K562 (cell line): Measurements from ENCODE around the gene FAM50B. TPM values are rescaled to one million over a fixed set of nuclear protein-coding genes. Genes with fewer than 3 reads are reported as not detected.

ENCODE experiments used
- ATAC-seq: fragments of 200-7000 bp; cut with Tn5 transposase; 3 replicates; pipeline ENCODE4 v1.9.1; 2020; ENCODE audit warnings: moderate library complexity
- BruUV-seq: library from RNA; stranded (reverse); fragments of 400-500 nt; replicated peaks from 2 replicates; lab custom pipeline; 2021; lab: Mats Ljungman, UMichigan
- CTCF ChIA-PET: fragments of 300-600 bp; formaldehyde crosslinking; extraction: SDS; loops from one replicate; lab custom pipeline; 2021; ENCODE audit warnings: low intra/inter-chr PET ratio; lab: Yijun Ruan, JAX
- POLR2A ChIA-PET: fragments of 300-600, 350-650 bp; sonication (Branson Sonifier 250); formaldehyde crosslinking; extraction: SDS; loops from one replicate; lab custom pipeline; 2021; ENCODE audit warnings: antibody characterized with exemption, inconsistent platforms; lab: Yijun Ruan, JAX
- DNase-seq, 4 experiments: peaks; one replicate each; pipeline versions ENCODE4 v3.0.0 to v3.0.0-alpha.2; 2011 to 2018; ENCODE audit warnings: low spot score in 3 of 4, mixed read lengths in 3 of 4; ENCODE audit errors: extremely low read depth in 1 of 4
- FAIRE-seq: peaks from 2 replicates; lab custom pipeline; 2011; peaks lifted over from hg19 to GRCh38; lab: Jason Lieb, UNC
- H2AFZ ChIP-seq: 2 replicates; pipeline ENCODE4 v1.6.0; 2011; ENCODE audit warnings: low read depth, low read length, control low read depth, inconsistent platforms
- H3K27ac ChIP-seq: fragments of 200-600 bp; 3 replicates; pipeline ENCODE4 v1.8.0; 2011; ENCODE audit warnings: low read depth, mild to moderate bottlenecking, control low read depth, inconsistent platforms, low read length, moderate library complexity, mixed read lengths; ENCODE audit errors: extremely low read depth
- H3K27me3 ChIP-seq, 2 experiments: fragments of 300-600 bp in 1 of 2; 2 replicates in 1 of 2; 3 replicates in 1 of 2; pipeline versions ENCODE4 v1.6.0 to v1.8.0; 2011; ENCODE audit warnings: inconsistent platforms in 2 of 2, low read length in 2 of 2, mild to moderate bottlenecking in 1 of 2, mixed read lengths in 1 of 2, moderate library complexity in 1 of 2; ENCODE audit not compliant: control insufficient read depth in 2 of 2, insufficient read depth in 2 of 2
- H3K36me3 ChIP-seq: fragments of 300-600 bp; 3 replicates; pipeline ENCODE4 v1.8.0; 2011; ENCODE audit warnings: mild to moderate bottlenecking, low read length, inconsistent platforms; ENCODE audit not compliant: control insufficient read depth, insufficient read depth
- H3K4me1 ChIP-seq, 2 experiments: fragments of 200-600 bp in 1 of 2; replicated peaks in 1 of 2; 2 replicates in 1 of 2; 3 replicates in 1 of 2; pipeline versions ENCODE4 v1.5.1 to v1.8.0; 2011; ENCODE audit warnings: inconsistent platforms in 2 of 2, low read length in 2 of 2, mild to moderate bottlenecking in 1 of 2, mixed read lengths in 1 of 2, moderate library complexity in 1 of 2; ENCODE audit not compliant: control insufficient read depth in 2 of 2, insufficient read depth in 2 of 2
- H3K4me2 ChIP-seq: 2 replicates; pipeline ENCODE4 v1.6.1; 2011; ENCODE audit warnings: low read length, control low read depth, inconsistent platforms, mixed read lengths; ENCODE audit not compliant: insufficient read depth
- H3K4me3 ChIP-seq: fragments of 200-600 bp; sonication (generic), shearing (Covaris generic); 2 replicates; pipeline ENCODE4 v1.5.1; 2016; ENCODE audit warnings: control low read depth, inconsistent platforms
- H3K79me2 ChIP-seq: fragments of 200-600 bp; 3 replicates; pipeline ENCODE4 v1.8.0; 2011; ENCODE audit warnings: low read length, inconsistent platforms; ENCODE audit not compliant: control insufficient read depth, insufficient read depth
- H3K9ac ChIP-seq, 2 experiments: 2 replicates each; pipeline versions ENCODE4 v1.6.0 to v1.6.1; 2011; ENCODE audit warnings: low read depth in 2 of 2, low read length in 2 of 2, control low read depth in 1 of 2, inconsistent platforms in 1 of 2, mild to moderate bottlenecking in 1 of 2, mixed read lengths in 1 of 2; ENCODE audit not compliant: insufficient read depth in 1 of 2
- H3K9me1 ChIP-seq: one replicate; pipeline ENCODE4 v1.6.0; 2011; ENCODE audit warnings: inconsistent platforms, mild to moderate bottlenecking, low read length, moderate library complexity; ENCODE audit not compliant: control insufficient read depth, insufficient read depth
- H3K9me3 ChIP-seq: replicated peaks from 2 replicates; pipeline ENCODE4 v1.5.1; 2011; ENCODE audit warnings: low read depth, low read length, inconsistent platforms; ENCODE audit not compliant: control insufficient read depth, insufficient read depth
- H4K20me1 ChIP-seq: replicated peaks from 2 replicates; pipeline ENCODE4 v1.6.1; 2011; ENCODE audit warnings: low read length, inconsistent platforms, mixed read lengths; ENCODE audit not compliant: control insufficient read depth, insufficient read depth
- KAT8 ChIP-seq: fragments of 450-650 bp; IDR thresholded peaks from 2 replicates; pipeline ENCODE4 v1.6.1; 2016; ENCODE audit warnings: low read depth, mild to moderate bottlenecking
- SNRNP70 ChIP-seq: fragments of 200-400 bp; formaldehyde crosslinking; optimal IDR thresholded peaks from 2 replicates; pipeline ENCODE3; 2017; ENCODE audit warnings: low read depth, low read length
- ZBTB8A ChIP-seq: fragments of 450-650 bp; IDR thresholded peaks from 2 replicates; pipeline ENCODE4 v1.6.1; 2018; ENCODE audit warnings: mild to moderate bottlenecking, moderate library complexity; ENCODE audit not compliant: partially characterized antibody
- ZFP1 ChIP-seq: fragments of 450-650 bp; formaldehyde crosslinking; IDR thresholded peaks from 2 replicates; pipeline ENCODE4 v1.4.0; 2020; ENCODE audit warnings: mild to moderate bottlenecking, mixed read lengths
- ZNF41 ChIP-seq: fragments of 250-450 bp; sonication (Bioruptor Pico); conservative IDR thresholded peaks from 2 replicates; pipeline ENCODE4 v1.4.0; 2020; ENCODE audit warnings: mild to moderate bottlenecking
- ZNF507 ChIP-seq: conservative IDR thresholded peaks from 2 replicates; pipeline ENCODE4 v1.6.1; 2017; ENCODE audit warnings: missing genetic modification characterization, missing compliant biosample characterization
- WGBS: fragments of 100-300 bp; shearing (Covaris generic); methylation state at CpG from one replicate; pipeline ENCODE4 v1.1.6; 2016; ENCODE audit warnings: low coverage, mixed read lengths; ENCODE audit not compliant: insufficient coverage; ENCODE audit errors: missing lambda C conversion rate; 5-methylcytosine and 5-hydroxymethylcytosine counted together
- in situ Hi-C: fragments of 300-500 bp; cut with MboI; formaldehyde crosslinking; loops from 4 replicates; pipeline ENCODE4 v1.15.0; 2018; ENCODE audit warnings: inconsistent platforms, mixed read lengths
- intact Hi-C: fragments of 100-400 bp; cut with micrococcal nuclease; formaldehyde crosslinking; loops from 2 replicates; pipeline ENCODE4 v1.14.2; 2022
- polyA plus RNA-seq, 8 experiments: library from polyadenylated mRNA; depleted of rRNA in 4 of 8; stranded (reverse) in 5 of 8; unstranded in 3 of 8; fragments of >200 nt; fragmentation: Nextera tagmentation in 2 of 8; fragmentation: Illumina TruSeq in 1 of 8; extraction: Ambion mirVana in 2 of 8; extraction: Trizol in 1 of 8; gene quantifications; 2 replicates each; pipeline versions ENCODE4 v1.2.1 to v1.2.3, GENCODE V29; 2011 to 2014; ENCODE audit warnings: inconsistent platforms in 1 of 8, missing spikeins in 1 of 8
- total RNA-seq, 7 experiments: library from RNA; depleted of rRNA in 6 of 7; stranded (reverse); fragments of >200 nt in 6 of 7; fragmentation: Illumina TruSeq in 2 of 7; extraction: Trizol in 2 of 7; gene quantifications; 2 replicates each; pipeline versions ENCODE4 v1.2.1 to v1.2.3, GENCODE V29; 2011 to 2021; ENCODE audit warnings: low replicate concordance in 1 of 7
- TF ChIP-seq, protein P1 (sequence below): fragments of 450-650 bp; formaldehyde crosslinking; IDR thresholded peaks from 2 replicates; pipeline ENCODE4 v1.4.0; 2020; ENCODE audit warnings: mild to moderate bottlenecking, mixed read lengths

Gene FAM50B
- total and polyA plus RNA-seq, 9 of the 15 experiments (the other 6 are each of a cell fraction or from before 2014, with no cell fraction given), result 0.09 to 0.16 (median 0.13) TPM; not detected in 6

DNA sequence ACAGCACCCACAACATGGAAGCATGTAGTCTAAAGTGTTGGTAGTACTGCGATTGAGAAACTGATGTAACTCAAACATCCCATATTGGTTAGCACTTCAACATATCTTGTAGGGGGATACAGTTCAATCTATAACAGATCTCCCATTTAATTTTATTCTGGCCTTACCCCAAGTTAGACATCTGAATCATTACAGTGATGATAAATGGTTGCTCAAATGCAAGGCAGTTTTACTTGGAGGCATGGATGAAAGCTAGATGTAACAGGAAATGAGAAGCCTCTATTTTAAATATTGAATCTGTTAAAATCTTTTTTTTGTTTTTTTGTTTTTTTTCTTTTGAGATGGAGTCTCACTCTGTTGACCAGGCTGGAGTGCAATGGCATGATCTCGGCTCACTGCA lies 44.2 kb upstream of the FAM50B start:
- BruUV-seq, result no TSS peak
- Histone ChIP-seq H3K36me3 (no peaks in the 10 kb centered on the region), H3K4me1 (no peaks in the 10 kb centered on the region), H3K9me3 (no peaks in the 10 kb centered on the region)
- TF ChIP-seq, protein P1, sequence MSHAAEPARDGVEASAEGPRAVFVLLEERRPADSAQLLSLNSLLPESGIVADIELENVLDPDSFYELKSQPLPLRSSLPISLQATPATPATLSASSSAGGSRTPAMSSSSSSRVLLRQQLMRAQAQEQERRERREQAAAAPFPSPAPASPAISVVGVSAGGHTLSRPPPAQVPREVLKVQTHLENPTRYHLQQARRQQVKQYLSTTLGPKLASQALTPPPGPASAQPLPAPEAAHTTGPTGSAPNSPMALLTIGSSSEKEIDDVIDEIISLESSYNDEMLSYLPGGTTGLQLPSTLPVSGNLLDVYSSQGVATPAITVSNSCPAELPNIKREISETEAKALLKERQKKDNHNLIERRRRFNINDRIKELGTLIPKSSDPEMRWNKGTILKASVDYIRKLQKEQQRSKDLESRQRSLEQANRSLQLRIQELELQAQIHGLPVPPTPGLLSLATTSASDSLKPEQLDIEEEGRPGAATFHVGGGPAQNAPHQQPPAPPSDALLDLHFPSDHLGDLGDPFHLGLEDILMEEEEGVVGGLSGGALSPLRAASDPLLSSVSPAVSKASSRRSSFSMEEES, result no peak
- TF ChIP-seq ZBTB8A (no peak), ZNF507 (no peak), ZNF41 (CRISPR knock-in tag) (no peak), KAT8 (no peak), SNRNP70 (no peak), ZFP1 (CRISPR knock-in tag) (no peak)
- TF ChIP-seq, all 486 proteins: peak for 0
- Histone ChIP-seq H3K9ac (no peak overlapping the region), H3K4me3 (no peak overlapping the region), H3K27me3 (peaks cover 41 to 63% of the 10 kb centered on the region in 2 experiments), H4K20me1 (no peaks in the 10 kb centered on the region), H3K27ac (no peak overlapping the region), H2AFZ (no peak overlapping the region), H3K9me1 (no peaks in the 10 kb centered on the region), H3K4me2 (no peak overlapping the region), H3K79me2 (no peaks in the 10 kb centered on the region)
- 0% methylated on average over 1 of the region's 2 CpGs for WGBS
- POLR2A ChIA-PET, result no interaction called here
- ATAC-seq, result no peak
- FAIRE-seq, result no peak
- CTCF ChIA-PET, result interaction anchor here (0.6 kb wide), 1 partner anchor 75 kb away, joined by 5 read pairs; no protein-coding TSS in a partner anchor
- no peak for DNase-seq
- in situ Hi-C loops (no loop called here), intact Hi-C loops (no loop called here)
